ENCODE data around the gene HPGD. TPM values are rescaled to one million over a fixed set of nuclear protein-coding genes. Genes with fewer than 3 reads are reported as not detected.

Gene HPGD
- total and polyA plus RNA-seq, 2 of the 8 experiments (the other 6 are each of a cell fraction or from before 2014, with no cell fraction given) = 1.1 to 1.3 TPM

DNA sequence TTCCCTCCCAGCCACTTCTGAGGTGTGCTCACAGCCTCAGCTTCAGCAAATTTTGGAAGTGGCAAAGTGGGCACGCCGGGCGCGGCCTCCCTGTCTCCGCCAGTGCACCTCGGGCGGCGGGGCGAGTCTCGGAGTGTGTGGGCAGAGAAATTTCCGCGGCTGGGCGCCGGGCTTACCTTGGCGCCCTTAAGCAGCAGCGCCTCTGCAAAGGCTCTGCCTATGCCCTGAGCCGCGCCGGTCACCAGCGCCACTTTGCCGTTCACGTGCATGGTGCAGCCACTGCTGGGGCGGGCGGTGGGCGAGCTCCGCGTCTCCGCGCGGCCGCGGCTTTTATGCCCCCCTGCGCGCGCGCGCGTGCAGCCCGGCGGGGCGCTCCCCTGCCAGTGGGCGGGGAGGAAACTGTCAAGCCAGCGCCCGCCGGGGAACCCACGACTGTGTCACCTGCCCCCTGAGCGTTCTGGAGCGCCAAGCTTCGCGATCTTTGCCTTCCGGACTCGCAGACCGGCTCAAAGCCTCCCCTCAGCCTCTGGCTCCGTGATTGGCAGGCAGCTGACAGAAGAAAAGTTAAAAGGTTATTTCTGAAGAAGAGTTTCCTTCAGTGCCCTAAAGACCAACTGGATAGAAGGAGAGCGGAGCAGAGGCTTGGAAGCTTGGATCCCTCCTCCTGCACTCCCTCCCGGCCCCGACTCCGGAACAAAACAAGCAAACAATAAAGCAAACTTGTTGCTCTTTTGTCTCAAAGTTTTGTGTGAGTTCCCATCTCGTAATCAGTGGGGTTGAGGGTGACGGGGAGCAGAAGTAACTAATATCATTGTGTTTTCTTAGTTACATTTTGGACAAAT, at the start of gene HPGD (continued):
- TF ChIP-seq, protein P1, sequence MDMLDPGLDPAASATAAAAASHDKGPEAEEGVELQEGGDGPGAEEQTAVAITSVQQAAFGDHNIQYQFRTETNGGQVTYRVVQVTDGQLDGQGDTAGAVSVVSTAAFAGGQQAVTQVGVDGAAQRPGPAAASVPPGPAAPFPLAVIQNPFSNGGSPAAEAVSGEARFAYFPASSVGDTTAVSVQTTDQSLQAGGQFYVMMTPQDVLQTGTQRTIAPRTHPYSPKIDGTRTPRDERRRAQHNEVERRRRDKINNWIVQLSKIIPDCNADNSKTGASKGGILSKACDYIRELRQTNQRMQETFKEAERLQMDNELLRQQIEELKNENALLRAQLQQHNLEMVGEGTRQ (IDR thresholded peaks at IDR 0.05; ENCODE audit: low read length) = no peak
- TF ChIP-seq SIN3A (conservative IDR thresholded peaks at IDR 0.05 in 1 of 2, IDR thresholded peaks at IDR 0.05 in 1 of 2; ENCODE audit: low read depth in 1 of 2, low read length in 2 of 2) = 0 out of 4 replicates have a peak, but pooled peaks of 1 of the 2 experiments have one; percentile 2
- TF ChIP-seq SIRT6 (IDR thresholded peaks at IDR 0.05; ENCODE audit: low read length) = no peak
- TF ChIP-seq, protein P2, sequence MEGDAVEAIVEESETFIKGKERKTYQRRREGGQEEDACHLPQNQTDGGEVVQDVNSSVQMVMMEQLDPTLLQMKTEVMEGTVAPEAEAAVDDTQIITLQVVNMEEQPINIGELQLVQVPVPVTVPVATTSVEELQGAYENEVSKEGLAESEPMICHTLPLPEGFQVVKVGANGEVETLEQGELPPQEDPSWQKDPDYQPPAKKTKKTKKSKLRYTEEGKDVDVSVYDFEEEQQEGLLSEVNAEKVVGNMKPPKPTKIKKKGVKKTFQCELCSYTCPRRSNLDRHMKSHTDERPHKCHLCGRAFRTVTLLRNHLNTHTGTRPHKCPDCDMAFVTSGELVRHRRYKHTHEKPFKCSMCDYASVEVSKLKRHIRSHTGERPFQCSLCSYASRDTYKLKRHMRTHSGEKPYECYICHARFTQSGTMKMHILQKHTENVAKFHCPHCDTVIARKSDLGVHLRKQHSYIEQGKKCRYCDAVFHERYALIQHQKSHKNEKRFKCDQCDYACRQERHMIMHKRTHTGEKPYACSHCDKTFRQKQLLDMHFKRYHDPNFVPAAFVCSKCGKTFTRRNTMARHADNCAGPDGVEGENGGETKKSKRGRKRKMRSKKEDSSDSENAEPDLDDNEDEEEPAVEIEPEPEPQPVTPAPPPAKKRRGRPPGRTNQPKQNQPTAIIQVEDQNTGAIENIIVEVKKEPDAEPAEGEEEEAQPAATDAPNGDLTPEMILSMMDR (IDR thresholded peaks at IDR 0.05; ENCODE audit: control extremely low read depth in 1 of 3, insufficient read depth in 1 of 3, low read depth in 1 of 3, low read length in 3 of 3) = no peak
- TF ChIP-seq POLR2A (IDR thresholded peaks at IDR 0.05; ENCODE audit: control extremely low read depth in 1 of 2, low read depth in 2 of 2, low read length in 2 of 2) = no peak
- no peak for TF ChIP-seq BRCA1 (IDR thresholded peaks at IDR 0.05; ENCODE audit: low read depth, low read length)
- no peak for TF ChIP-seq NRF1 (IDR thresholded peaks at IDR 0.05; ENCODE audit: low read depth, low read length)
- no peak for TF ChIP-seq CBX5 (IDR thresholded peaks at IDR 0.05; ENCODE audit: low read depth, low read length)
- TF ChIP-seq CHD2 (IDR thresholded peaks at IDR 0.05; ENCODE audit: low read length) = no peak
- TF ChIP-seq CHD1 (IDR thresholded peaks at IDR 0.05; ENCODE audit: low read depth, low read length) = no peak
- TF ChIP-seq TBP (IDR thresholded peaks at IDR 0.05; ENCODE audit: low read depth, low read length) = no peak
- TF ChIP-seq, protein P3, sequence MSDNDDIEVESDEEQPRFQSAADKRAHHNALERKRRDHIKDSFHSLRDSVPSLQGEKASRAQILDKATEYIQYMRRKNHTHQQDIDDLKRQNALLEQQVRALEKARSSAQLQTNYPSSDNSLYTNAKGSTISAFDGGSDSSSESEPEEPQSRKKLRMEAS (IDR thresholded peaks at IDR 0.05) = peak; percentile 64
- no peak for TF ChIP-seq TEAD4 (IDR thresholded peaks at IDR 0.05; ENCODE audit: low read depth, low read length)
- TF ChIP-seq CTBP2 (IDR thresholded peaks at IDR 0.05; ENCODE audit: borderline replicate concordance, insufficient read depth, insufficient read length, low read length) = peak; percentile 71
- no peak for TF ChIP-seq NANOG (IDR thresholded peaks at IDR 0.05; ENCODE audit: insufficient read depth, low read depth, low read length, poor library complexity, severe bottlenecking)
- no peak for TF ChIP-seq CBX8 (IDR thresholded peaks at IDR 0.05; ENCODE audit: borderline replicate concordance, low read depth, low read length)
- no peak for TF ChIP-seq KDM1A (IDR thresholded peaks at IDR 0.05; ENCODE audit: borderline replicate concordance, low read length)
- no peak for TF ChIP-seq JUND (IDR thresholded peaks at IDR 0.05; ENCODE audit: low read length)
- TF ChIP-seq TAF7 (optimal IDR thresholded peaks at IDR 0.05; ENCODE audit: borderline replicate concordance, low read depth, low read length) = no peak
- peak; percentile 61; the same call in 1 of the 2 replicates for TF ChIP-seq SUZ12 (IDR thresholded peaks at IDR 0.05; ENCODE audit: low read length)
